Measurements from ENCODE around the gene KBTBD13. TPM values are rescaled to one million over a fixed set of nuclear protein-coding genes. Genes with fewer than 3 reads are reported as not detected.
A peak's percentile ranks its signal among the peaks of the same experiment; 100 is the strongest.
"Not testable (repeated sequence)": the region's sequence is repeated elsewhere in the genome, so short reads cannot be mapped to it uniquely, and the experiment has no call there.

Gene KBTBD13
- total and polyA plus RNA-seq, 5 donors, result 2.8 to 8.9 (median 6.9) TPM

- Histone ChIP-seq H3K27ac (ENCODE audit: low read length) (no peak overlapping the region), H3K4me3 (ENCODE audit: low read length) (no peak overlapping the region), H3K4me1 (ENCODE audit: control insufficient read depth, insufficient read depth, low read length) (no peaks in the 10 kb centered on the region), H3K9me3 (ENCODE audit: control insufficient read depth, low read length) (no peaks in the 10 kb centered on the region), H3K27me3 (ENCODE audit: control insufficient read depth, insufficient read depth) (no peaks in the 10 kb centered on the region)
- intact Hi-C loops (cut with DNase I), result loop anchor here in 1 of 4 donors (10.0 kb wide), 1 partner anchor 57 kb away; no protein-coding TSS in a partner anchor
- ATAC-seq (no peak), DNase-seq (no peak)
- 84% methylated on average over 1 of the region's 1 CpG for WGBS
Observed at GRCh38 chr15:65037309-65037708, 39.2 kb upstream of the KBTBD13 start.

- 78% methylated on average over 3 of the region's 3 CpGs for WGBS
- no peaks in the 10 kb centered on the region for H3K27me3 ChIP-seq (ENCODE audit: control insufficient read depth, insufficient read depth)
- H3K9me3 ChIP-seq (ENCODE audit: control insufficient read depth, low read length), result no peaks in the 10 kb centered on the region
- intact Hi-C loops (cut with DNase I), result loop anchor here in 1 of 4 donors (10.0 kb wide), 1 partner anchor 56 kb away; no protein-coding TSS in a partner anchor
- H3K4me1 ChIP-seq (ENCODE audit: control insufficient read depth, insufficient read depth, low read length), result no peaks in the 10 kb centered on the region
- no peak for DNase-seq
- H3K4me3 ChIP-seq (ENCODE audit: low read length), result no peak overlapping the region
- no peak overlapping the region for H3K27ac ChIP-seq (ENCODE audit: low read length)
- no peak for ATAC-seq
Observed at GRCh38 chr15:65038428-65038827, 38.1 kb upstream of the KBTBD13 start.

GRCh38 chr15:65038836-65039235 is 37.7 kb upstream of the KBTBD13 start:
- H3K27ac ChIP-seq (ENCODE audit: low read length), result no peak overlapping the region
- no peaks in the 10 kb centered on the region for H3K9me3 ChIP-seq (ENCODE audit: control insufficient read depth, low read length)
- no peaks in the 10 kb centered on the region for H3K27me3 ChIP-seq (ENCODE audit: control insufficient read depth, insufficient read depth)
- no peaks in the 10 kb centered on the region for H3K4me1 ChIP-seq (ENCODE audit: control insufficient read depth, insufficient read depth, low read length)
- H3K4me3 ChIP-seq (ENCODE audit: low read length), result no peak overlapping the region
- ATAC-seq (no peak), DNase-seq (no peak)
- intact Hi-C loops (cut with DNase I), result loop anchor here in 1 of 4 donors (10.0 kb wide), 1 partner anchor 56 kb away; no protein-coding TSS in a partner anchor
- WGBS, result 43% methylated on average over 5 of the region's 5 CpGs

GRCh38 chr15:65040461-65040860 is 36.1 kb upstream of the KBTBD13 start:
- Histone ChIP-seq H3K4me1 (ENCODE audit: control insufficient read depth, insufficient read depth, low read length) (no peaks in the 10 kb centered on the region), H3K9me3 (ENCODE audit: control insufficient read depth, low read length) (no peaks in the 10 kb centered on the region), H3K27me3 (ENCODE audit: control insufficient read depth, insufficient read depth) (no peaks in the 10 kb centered on the region), H3K4me3 (ENCODE audit: low read length) (no peak overlapping the region), H3K27ac (ENCODE audit: low read length) (no peak overlapping the region)
- DNase-seq, result no peak
- intact Hi-C loops (cut with DNase I), result no loop called here
- ATAC-seq, result no peak
- 88% methylated on average over 6 of the region's 6 CpGs for WGBS

GRCh38 chr15:65041787-65042186 is 34.8 kb upstream of the KBTBD13 start:
- no peak overlapping the region for H3K27ac ChIP-seq (ENCODE audit: low read length)
- no peaks in the 10 kb centered on the region for H3K27me3 ChIP-seq (ENCODE audit: control insufficient read depth, insufficient read depth)
- ATAC-seq (no peak), DNase-seq (no peak)
- H3K4me1 ChIP-seq (ENCODE audit: control insufficient read depth, insufficient read depth, low read length), result no peaks in the 10 kb centered on the region
- H3K9me3 ChIP-seq (ENCODE audit: control insufficient read depth, low read length), result no peaks in the 10 kb centered on the region
- WGBS, result 91% methylated on average over 2 of the region's 2 CpGs
- no peak overlapping the region for H3K4me3 ChIP-seq (ENCODE audit: low read length)
- intact Hi-C loops (cut with DNase I), result no loop called here

GRCh38 chr15:65042776-65043327 is 33.7 kb upstream of the KBTBD13 start:
- WGBS, result 54% methylated on average over 4 of the region's 4 CpGs
- no peak overlapping the region for H3K4me3 ChIP-seq (ENCODE audit: low read length)
- intact Hi-C loops (cut with DNase I), result no loop called here
- no peak for ATAC-seq
- no peak overlapping the region for H3K27ac ChIP-seq (ENCODE audit: low read length)
- no peaks in the 10 kb centered on the region for H3K27me3 ChIP-seq (ENCODE audit: control insufficient read depth, insufficient read depth)
- H3K4me1 ChIP-seq (ENCODE audit: control insufficient read depth, insufficient read depth, low read length), result no peaks in the 10 kb centered on the region
- no peaks in the 10 kb centered on the region for H3K9me3 ChIP-seq (ENCODE audit: control insufficient read depth, low read length)
- DNase-seq, result no peak

GRCh38 chr15:65044218-65044617 is 32.3 kb upstream of the KBTBD13 start:
- ATAC-seq, result peak in 1 of 2 donors; percentile 29
- H3K9me3 ChIP-seq (ENCODE audit: control insufficient read depth, low read length); H3K27ac ChIP-seq (ENCODE audit: low read length); H3K27me3 ChIP-seq (ENCODE audit: control insufficient read depth, insufficient read depth); H3K4me3 ChIP-seq (ENCODE audit: low read length); H3K4me1 ChIP-seq (ENCODE audit: control insufficient read depth, insufficient read depth, low read length); intact Hi-C loops (cut with DNase I); DNase-seq: not testable (repeated sequence)
- 75% methylated on average over 5 of the region's 5 CpGs for WGBS

- no peaks in the 10 kb centered on the region for H3K27me3 ChIP-seq (ENCODE audit: control insufficient read depth, insufficient read depth)
- H3K9me3 ChIP-seq (ENCODE audit: control insufficient read depth, low read length), result no peaks in the 10 kb centered on the region
- 71% methylated on average over 7 of the region's 7 CpGs for WGBS
- no peak within 1 kb of the TSS for H3K27ac ChIP-seq (ENCODE audit: low read length)
- H3K4me1 ChIP-seq (ENCODE audit: control insufficient read depth, insufficient read depth, low read length), result peaks cover 5% of the 10 kb centered on the region
- ATAC-seq (peak; percentile 75 to 84), DNase-seq (peak; percentile 78 to 82 (median 81))
- intact Hi-C loops (cut with DNase I), result no loop called here
- H3K4me3 ChIP-seq (ENCODE audit: low read length), result no peak within 1 kb of the TSS
Observed at GRCh38 chr15:65044724-65045481, 31.6 kb upstream of the KBTBD13 start, which contains the start of gene SLC51B. SLC51B (plus strand) TSS chr15:65045387; CDS start chr15:65050005, 4,618 bp downstream.

- H3K27ac ChIP-seq (ENCODE audit: low read length), result no peak overlapping the region
Observed at GRCh38 chr15:65048241-65048640, 28.3 kb upstream of the KBTBD13 start.

GRCh38 chr15:65049418-65049840 is 27.1 kb upstream of the KBTBD13 start:
- peaks cover 5% of the 10 kb centered on the region for H3K4me1 ChIP-seq (ENCODE audit: control insufficient read depth, insufficient read depth, low read length)
- 16% methylated on average over 19 of the region's 19 CpGs for WGBS
- intact Hi-C loops (cut with DNase I), result no loop called here
- peak overlapping the region; percentile 21 for H3K4me3 ChIP-seq (ENCODE audit: low read length)
- H3K27me3 ChIP-seq (ENCODE audit: control insufficient read depth, insufficient read depth), result no peaks in the 10 kb centered on the region
- H3K27ac ChIP-seq (ENCODE audit: low read length), result no peak overlapping the region
- ATAC-seq, result peak; percentile 93
- DNase-seq, result peak; percentile 90 to 97 (median 95)
- H3K9me3 ChIP-seq (ENCODE audit: control insufficient read depth, low read length), result no peaks in the 10 kb centered on the region

More at GRCh38 chr15:65048241-65048640, 28.3 kb upstream of the KBTBD13 start:
- WGBS, result 58% methylated on average over 2 of the region's 2 CpGs
- DNase-seq (no peak), ATAC-seq (no peak)
- H3K4me1 ChIP-seq (ENCODE audit: control insufficient read depth, insufficient read depth, low read length), result peaks cover 5% of the 10 kb centered on the region
- no peaks in the 10 kb centered on the region for H3K27me3 ChIP-seq (ENCODE audit: control insufficient read depth, insufficient read depth)
- intact Hi-C loops (cut with DNase I), result no loop called here
- H3K9me3 ChIP-seq (ENCODE audit: control insufficient read depth, low read length), result no peaks in the 10 kb centered on the region
- no peak overlapping the region for H3K4me3 ChIP-seq (ENCODE audit: low read length)

- Histone ChIP-seq H3K4me3 (ENCODE audit: low read length) (no peak overlapping the region), H3K4me1 (ENCODE audit: control insufficient read depth, insufficient read depth, low read length) (peaks cover 13% of the 10 kb centered on the region), H3K27me3 (ENCODE audit: control insufficient read depth, insufficient read depth) (no peaks in the 10 kb centered on the region), H3K27ac (ENCODE audit: low read length) (no peak overlapping the region), H3K9me3 (ENCODE audit: control insufficient read depth, low read length) (no peaks in the 10 kb centered on the region)
- DNase-seq (no peak), ATAC-seq (no peak)
- 47% methylated on average over 4 of the region's 4 CpGs for WGBS
- intact Hi-C loops (cut with DNase I), result loop anchor here in 3 of 4 donors (5.0 kb wide), 2 partner anchors 37 to 47 kb away; no protein-coding TSS in a partner anchor
Observed at GRCh38 chr15:65050270-65050669, 26.3 kb upstream of the KBTBD13 start.
